RWPE2 (cell line): ENCODE measurements around the gene CAPN14.

Experiments
- ATAC-seq: fragments of 200-7000 bp; cut with Tn5 transposase; 3 replicates; pipeline ENCODE4 v1.9.1; 2021; ENCODE audit warnings: low read depth
- DNase-seq: peaks from one replicate; pipeline ENCODE4 v3.0.0-alpha.2; 2020; ENCODE audit warnings: low spot score
- H3K27ac ChIP-seq: fragments of 450-650 bp; 2 replicates; pipeline ENCODE4 v1.5.1; 2017; ENCODE audit warnings: mild to moderate bottlenecking; ENCODE audit not compliant: poor library complexity, severe bottlenecking
- H3K27me3 ChIP-seq: fragments of 250-450 bp; sonication (Bioruptor Pico); 2 replicates; pipeline ENCODE4 v1.5.1; 2021; ENCODE audit warnings: mild to moderate bottlenecking, moderate library complexity; ENCODE audit not compliant: insufficient read depth, poor library complexity, severe bottlenecking
- H3K36me3 ChIP-seq: fragments of 250-450 bp; sonication (Bioruptor Pico); 2 replicates; pipeline ENCODE4 v1.5.1; 2020; ENCODE audit warnings: low read depth, mild to moderate bottlenecking, moderate library complexity
- H3K4me1 ChIP-seq: fragments of 250-450 bp; sonication (Bioruptor Pico); 2 replicates; pipeline ENCODE4 v1.5.1; 2021; ENCODE audit warnings: mild to moderate bottlenecking, moderate library complexity; ENCODE audit not compliant: insufficient read depth, poor library complexity, severe bottlenecking
- H3K4me3 ChIP-seq: fragments of 250-450 bp; sonication (Bioruptor Pico); 2 replicates; pipeline ENCODE4 v1.5.1; 2021; ENCODE audit warnings: mild to moderate bottlenecking, moderate library complexity; ENCODE audit not compliant: severe bottlenecking
- H3K9me3 ChIP-seq: fragments of 250-450 bp; sonication (Bioruptor Pico); 2 replicates; pipeline ENCODE4 v1.5.1; 2021; ENCODE audit warnings: mild to moderate bottlenecking, moderate library complexity; ENCODE audit not compliant: severe bottlenecking
- CTCF ChIP-seq: fragments of 450-650 bp; IDR thresholded peaks from one replicate; pipeline ENCODE4 v1.5.1; 2017; ENCODE audit warnings: mild to moderate bottlenecking, moderate library complexity; ENCODE audit not compliant: poor library complexity, severe bottlenecking

CAPN14 gene

DNA sequence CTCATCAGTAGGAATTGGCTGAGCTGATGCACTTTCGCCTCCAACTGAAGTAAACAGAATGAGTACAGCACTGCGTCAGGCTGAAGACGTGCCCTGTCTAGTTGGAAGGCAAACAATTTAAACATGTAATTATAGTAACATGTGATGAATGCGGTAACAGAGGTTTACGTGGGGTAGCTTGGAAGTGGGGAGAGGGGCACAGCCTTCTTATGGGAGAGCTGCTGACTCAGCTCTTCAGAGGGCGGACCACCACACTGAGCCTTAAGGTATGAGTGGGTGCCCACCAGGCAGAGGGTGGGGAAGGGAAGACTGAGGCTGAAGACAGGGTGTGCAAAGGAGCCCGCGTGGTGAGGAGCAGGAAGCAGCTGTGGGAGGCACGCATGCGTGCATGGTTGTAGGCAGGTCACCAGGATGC lies 10.4 kb upstream of the CAPN14 start:
- Histone ChIP-seq H3K36me3 (no peaks in the 10 kb centered on the region), H3K27me3 (no peaks in the 10 kb centered on the region), H3K4me1 (peaks cover 5% of the 10 kb centered on the region), H3K9me3 (no peaks in the 10 kb centered on the region), H3K27ac (no peak overlapping the region), H3K4me3 (no peak overlapping the region)
- TF ChIP-seq CTCF: no peak
- no peak for DNase-seq
- ATAC-seq: peak; percentile 65; the same call in 2 of the 3 replicates

GRCh38 chr2:31227110-31227509 lies 9.8 kb upstream of the CAPN14 start:
- no peak for ATAC-seq
- H3K36me3 ChIP-seq: no peaks in the 10 kb centered on the region
- no peak for DNase-seq
- H3K27me3 ChIP-seq: no peaks in the 10 kb centered on the region
- peaks cover 5% of the 10 kb centered on the region for H3K4me1 ChIP-seq
- no peak overlapping the region for H3K27ac ChIP-seq
- no peak for TF ChIP-seq CTCF
- H3K9me3 ChIP-seq: no peaks in the 10 kb centered on the region
- H3K4me3 ChIP-seq: no peak overlapping the region

DNA sequence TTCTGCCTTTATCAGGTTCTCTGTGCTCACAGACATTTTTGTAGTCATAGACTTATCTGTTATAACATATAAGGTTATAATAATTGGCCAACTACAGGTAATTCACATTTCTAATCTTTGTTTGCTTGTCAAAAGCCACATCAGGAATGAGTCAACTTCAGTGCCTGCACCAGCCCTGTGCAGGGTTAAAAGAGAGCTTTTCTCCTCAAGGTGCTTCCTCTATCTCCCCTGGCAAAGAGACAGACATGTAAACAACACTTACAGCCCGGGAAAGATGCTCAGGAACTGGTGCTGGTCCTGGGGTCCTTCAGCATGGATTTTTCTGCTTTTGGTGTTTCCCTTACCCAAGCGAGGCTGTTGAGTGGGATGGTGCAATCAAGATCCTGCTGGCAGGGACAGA lies 9.0 kb upstream of the CAPN14 start:
- no peak for TF ChIP-seq CTCF
- Histone ChIP-seq H3K27me3 (no peaks in the 10 kb centered on the region), H3K4me3 (no peak overlapping the region), H3K27ac (no peak overlapping the region), H3K4me1 (peaks cover 5% of the 10 kb centered on the region), H3K9me3 (no peaks in the 10 kb centered on the region), H3K36me3 (no peaks in the 10 kb centered on the region)
- DNase-seq (no peak), ATAC-seq (no peak)

DNA sequence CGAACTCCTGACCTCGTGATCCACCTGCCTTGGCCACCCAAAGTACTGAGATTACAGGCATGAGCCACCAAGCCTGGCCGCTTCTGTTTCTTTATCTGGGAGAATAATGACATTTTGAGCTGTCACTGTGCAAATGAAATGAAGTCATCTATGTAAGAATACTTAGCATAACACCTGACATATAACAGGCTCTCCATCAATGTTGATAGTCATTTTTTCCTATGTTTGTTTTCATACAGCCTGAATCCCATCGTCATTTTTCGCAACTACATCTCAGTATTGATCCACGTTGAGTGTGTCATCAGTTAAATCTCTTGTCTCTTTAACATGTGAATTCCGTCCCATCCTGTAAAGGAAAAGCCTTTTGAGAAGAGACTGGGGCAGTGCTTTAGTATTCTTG lies 6.4 kb upstream of the CAPN14 start:
- Histone ChIP-seq H3K36me3 (no peaks in the 10 kb centered on the region), H3K4me1 (peaks cover 5% of the 10 kb centered on the region), H3K9me3 (no peaks in the 10 kb centered on the region), H3K27ac (no peak overlapping the region), H3K27me3 (no peaks in the 10 kb centered on the region), H3K4me3 (no peak overlapping the region)
- no peak for TF ChIP-seq CTCF
- ATAC-seq (no peak), DNase-seq (no peak)

- Histone ChIP-seq H3K4me1 (peaks cover 5% of the 10 kb centered on the region), H3K27me3 (no peaks in the 10 kb centered on the region)
- DNase-seq: no peak
These were observed 5.7 kb upstream of the CAPN14 start for GRCh38 chr2:31223026-31223425.

More at GRCh38 chr2:31223026-31223425, 5.7 kb upstream of the CAPN14 start:
- no peak for TF ChIP-seq CTCF
- Histone ChIP-seq H3K36me3 (no peaks in the 10 kb centered on the region), H3K4me3 (no peak overlapping the region), H3K27ac (no peak overlapping the region), H3K9me3 (no peaks in the 10 kb centered on the region)
- no peak for ATAC-seq
